GM12872 (cell line): ENCODE results near the gene PTCD1.

Experiments
- CTCF ChIP-seq: IDR thresholded peaks from 3 replicates; pipeline ENCODE4 v1.5.1; 2011; ENCODE audit warnings: low read depth, mild to moderate bottlenecking, low read length, moderate library complexity; ENCODE audit not compliant: insufficient read depth

The PTCD1 gene

DNA sequence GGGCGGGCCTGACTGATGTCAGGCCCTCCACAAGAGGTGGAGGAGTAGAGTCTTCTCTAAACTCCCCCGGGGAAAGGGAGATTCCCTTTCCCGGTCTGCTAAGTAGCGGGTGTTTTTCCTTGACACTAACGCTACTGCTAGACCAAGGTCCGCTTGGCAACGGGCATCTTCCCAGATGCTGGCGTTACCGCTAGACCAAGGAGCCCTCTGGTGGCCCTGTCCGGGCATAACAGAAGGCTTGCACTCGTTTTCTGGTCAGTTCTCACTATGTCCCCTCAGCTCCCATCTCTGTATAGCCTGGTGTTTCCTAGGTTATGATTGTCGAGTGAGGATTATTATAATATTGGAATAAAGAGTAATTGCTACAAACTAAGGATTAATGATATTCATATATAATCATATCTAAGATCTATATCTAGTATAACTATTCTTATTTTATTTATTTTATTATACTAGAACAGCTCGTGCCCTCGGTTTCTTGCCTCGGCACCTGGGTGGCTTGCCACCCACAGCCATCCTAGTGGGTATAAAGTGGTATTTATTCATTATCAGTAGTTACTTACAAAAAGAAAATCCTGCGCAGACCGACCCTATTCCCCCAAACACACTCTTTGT is 23.0 kb downstream of the PTCD1 start:
- TF ChIP-seq CTCF, result peak; percentile 67

DNA sequence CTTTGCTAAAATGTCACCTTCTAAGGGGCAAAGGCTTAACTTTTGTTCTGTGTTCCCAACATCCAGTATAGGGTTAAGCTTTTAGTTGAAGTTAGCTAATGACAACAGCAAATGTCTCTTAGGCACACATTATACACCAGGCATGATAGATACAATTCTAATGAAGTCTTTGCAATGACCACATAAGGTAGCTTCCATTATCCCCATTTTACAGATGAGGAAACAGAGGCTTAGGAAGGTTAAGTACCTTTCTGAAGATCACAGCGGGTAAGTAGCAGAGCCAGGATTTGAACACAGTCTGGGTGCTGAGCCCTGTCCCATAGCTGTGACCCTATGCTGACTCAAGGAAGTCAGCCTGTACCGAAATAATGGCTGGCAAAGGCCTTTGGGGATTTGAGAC is 28.0 kb downstream of the PTCD1 start:
- no peak for TF ChIP-seq CTCF

DNA sequence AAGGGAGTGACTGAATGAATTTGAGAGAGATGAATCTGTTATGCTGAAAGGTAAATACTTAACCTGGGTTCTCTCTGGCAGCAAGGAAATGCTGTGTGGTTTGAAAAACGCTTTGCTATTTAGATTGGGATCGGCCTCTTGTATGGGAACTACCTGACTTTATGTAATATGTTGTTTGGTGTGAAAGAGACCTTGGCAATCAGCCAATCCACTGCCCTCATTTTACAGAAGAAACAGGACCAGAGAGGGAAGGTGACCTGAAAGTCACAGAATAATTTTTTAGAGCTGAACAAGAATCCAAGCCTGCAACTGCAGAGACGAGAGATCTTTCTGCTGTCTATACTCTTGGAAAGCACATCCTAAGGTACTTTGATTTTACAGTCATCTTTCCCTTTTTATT is 28.8 kb downstream of the PTCD1 start:
- no peak for TF ChIP-seq CTCF

- TF ChIP-seq CTCF, result no peak
Observed at GRCh38 chr7:99409192-99409572, 29.4 kb downstream of the PTCD1 start.

- no peak for TF ChIP-seq CTCF
Observed at GRCh38 chr7:99408379-99409191, 30.0 kb downstream of the PTCD1 start, which contains the start of the genes BUD31 and PDAP1. BUD31 (plus strand) TSS chr7:99408969; CDS start chr7:99411093, 2,124 bp downstream. PDAP1 (minus strand) TSS chr7:99408597; CDS start chr7:99408548, 49 bp downstream.

GRCh38 chr7:99407872-99408378 is 30.7 kb downstream of the PTCD1 start:
- no peak for TF ChIP-seq CTCF

- no peak for TF ChIP-seq CTCF
Observed at GRCh38 chr7:99406557-99406956, 32.0 kb downstream of the PTCD1 start.
